Tibial artery (tissue), 4 donors: ENCODE measurements around the gene GLI3.

ENCODE experiments used
- DNase-seq, 2 donors: peaks; one replicate each; pipeline ENCODE4 v3.0.0-alpha.2; 2019
- H3K27ac ChIP-seq, 2 donors: fragments of 200-600 bp; sonication (generic) in 1 of 2; 1 replicate in 1 of 2; 2 replicates in 1 of 2; pipeline ENCODE4 v1.5.1; 2018 to 2019; ENCODE audit warnings: mild to moderate bottlenecking in 1 of 2
- H3K27me3 ChIP-seq, 2 donors: fragments of 200-600 bp; sonication (generic) in 1 of 2; one replicate each; pipeline versions ENCODE4 v1.5.1 to v1.6.0; 2016 to 2019
- H3K36me3 ChIP-seq, 3 donors: fragments of 200-600 bp; sonication (generic) in 2 of 3; one replicate each; pipeline ENCODE4 v1.5.1; 2016 to 2019; ENCODE audit warnings: mild to moderate bottlenecking in 2 of 3
- H3K4me1 ChIP-seq, 4 donors: fragments of 200-600 bp; sonication (generic) in 2 of 4; 1 replicate in 3 of 4; 2 replicates in 1 of 4; pipeline ENCODE4 v1.5.1; 2016 to 2019
- H3K4me3 ChIP-seq, 2 donors: fragments of 200-600 bp; sonication (generic) in 1 of 2; 1 replicate in 1 of 2; 2 replicates in 1 of 2; pipeline ENCODE4 v1.5.1; 2018 to 2019; ENCODE audit warnings: mild to moderate bottlenecking in 2 of 2
- H3K9me3 ChIP-seq, 3 donors: fragments of 200-600 bp; sonication (generic) in 1 of 3; one replicate each; pipeline ENCODE4 v1.5.1; 2016 to 2019
- intact Hi-C: fragments of 100-400 bp; cut with DNase I; formaldehyde crosslinking; loops from one replicate; pipeline ENCODE4 v1.15.0; 2023; ENCODE audit warnings: low total_unique reads
- TF ChIP-seq, protein P1 (sequence below), 2 experiments: fragments of 200-600 bp in 1 of 2; fragments of 450-650 bp in 1 of 2; IDR thresholded peaks; one replicate each; pipeline ENCODE4 v1.5.1; 2017 to 2019; ENCODE audit warnings: antibody characterized with exemption in 2 of 2, mild to moderate bottlenecking in 1 of 2, moderate library complexity in 1 of 2

GLI3 gene

DNA sequence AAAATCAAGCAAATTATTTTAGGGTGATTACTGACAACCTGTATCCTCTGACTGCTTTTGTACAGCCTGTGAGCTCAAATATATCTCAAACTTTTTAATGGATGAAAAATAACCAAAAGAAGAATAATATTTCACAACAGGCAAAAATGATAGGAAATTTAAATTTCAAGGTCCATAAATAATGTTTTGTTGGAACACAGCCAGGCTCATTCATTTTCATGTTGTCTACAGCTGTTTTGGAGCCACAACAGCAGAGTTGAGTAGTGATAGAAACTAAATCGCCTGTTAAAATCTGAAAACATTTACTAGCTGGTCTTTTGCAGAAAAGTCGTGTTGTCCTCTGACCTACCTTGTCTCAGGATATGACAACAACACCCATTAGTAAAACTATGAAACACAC lies 75.9 kb downstream of the GLI3 start:
- Histone ChIP-seq H3K36me3 (no peaks in the 10 kb centered on the region), H3K9me3 (no peaks in the 10 kb centered on the region), H3K4me1 (peaks cover 0 to under 1% (median 0%) of the 10 kb centered on the region in 4 donors), H3K27ac (no peak overlapping the region), H3K27me3 (no peaks in the 10 kb centered on the region), H3K4me3 (no peak overlapping the region)
- no peak for DNase-seq
- TF ChIP-seq, protein P1, sequence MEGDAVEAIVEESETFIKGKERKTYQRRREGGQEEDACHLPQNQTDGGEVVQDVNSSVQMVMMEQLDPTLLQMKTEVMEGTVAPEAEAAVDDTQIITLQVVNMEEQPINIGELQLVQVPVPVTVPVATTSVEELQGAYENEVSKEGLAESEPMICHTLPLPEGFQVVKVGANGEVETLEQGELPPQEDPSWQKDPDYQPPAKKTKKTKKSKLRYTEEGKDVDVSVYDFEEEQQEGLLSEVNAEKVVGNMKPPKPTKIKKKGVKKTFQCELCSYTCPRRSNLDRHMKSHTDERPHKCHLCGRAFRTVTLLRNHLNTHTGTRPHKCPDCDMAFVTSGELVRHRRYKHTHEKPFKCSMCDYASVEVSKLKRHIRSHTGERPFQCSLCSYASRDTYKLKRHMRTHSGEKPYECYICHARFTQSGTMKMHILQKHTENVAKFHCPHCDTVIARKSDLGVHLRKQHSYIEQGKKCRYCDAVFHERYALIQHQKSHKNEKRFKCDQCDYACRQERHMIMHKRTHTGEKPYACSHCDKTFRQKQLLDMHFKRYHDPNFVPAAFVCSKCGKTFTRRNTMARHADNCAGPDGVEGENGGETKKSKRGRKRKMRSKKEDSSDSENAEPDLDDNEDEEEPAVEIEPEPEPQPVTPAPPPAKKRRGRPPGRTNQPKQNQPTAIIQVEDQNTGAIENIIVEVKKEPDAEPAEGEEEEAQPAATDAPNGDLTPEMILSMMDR (IDR thresholded peaks at IDR 0.05), result no peak
- intact Hi-C loops, result no loop called here

DNA sequence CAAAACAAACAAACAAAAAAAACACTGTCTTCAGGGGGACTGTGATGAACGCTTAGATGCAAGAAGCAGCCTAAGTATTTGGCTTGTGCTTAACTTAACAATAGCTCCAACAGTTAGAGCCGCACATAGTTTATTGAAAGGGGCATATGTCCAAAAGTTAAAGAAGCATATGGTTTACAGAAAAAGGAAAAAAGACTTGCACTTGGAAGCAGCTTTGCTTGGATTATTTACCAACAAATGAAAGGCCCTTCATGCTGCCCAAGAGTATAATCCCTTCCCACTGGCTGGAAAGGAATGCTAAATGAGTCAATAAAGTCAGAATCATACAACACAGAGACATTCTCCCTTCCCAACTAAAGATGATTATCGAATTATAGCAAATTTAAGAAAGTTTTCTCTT lies 77.9 kb downstream of the GLI3 start:
- Histone ChIP-seq H3K36me3 (no peaks in the 10 kb centered on the region), H3K4me1 (peaks cover 0 to 4% (median 0%) of the 10 kb centered on the region in 4 donors), H3K9me3 (no peaks in the 10 kb centered on the region), H3K27me3 (no peaks in the 10 kb centered on the region), H3K4me3 (no peak overlapping the region), H3K27ac (no peak overlapping the region)
- TF ChIP-seq, protein P1 (IDR thresholded peaks at IDR 0.05), result no peak
- no peak for DNase-seq
- intact Hi-C loops, result no loop called here

DNA sequence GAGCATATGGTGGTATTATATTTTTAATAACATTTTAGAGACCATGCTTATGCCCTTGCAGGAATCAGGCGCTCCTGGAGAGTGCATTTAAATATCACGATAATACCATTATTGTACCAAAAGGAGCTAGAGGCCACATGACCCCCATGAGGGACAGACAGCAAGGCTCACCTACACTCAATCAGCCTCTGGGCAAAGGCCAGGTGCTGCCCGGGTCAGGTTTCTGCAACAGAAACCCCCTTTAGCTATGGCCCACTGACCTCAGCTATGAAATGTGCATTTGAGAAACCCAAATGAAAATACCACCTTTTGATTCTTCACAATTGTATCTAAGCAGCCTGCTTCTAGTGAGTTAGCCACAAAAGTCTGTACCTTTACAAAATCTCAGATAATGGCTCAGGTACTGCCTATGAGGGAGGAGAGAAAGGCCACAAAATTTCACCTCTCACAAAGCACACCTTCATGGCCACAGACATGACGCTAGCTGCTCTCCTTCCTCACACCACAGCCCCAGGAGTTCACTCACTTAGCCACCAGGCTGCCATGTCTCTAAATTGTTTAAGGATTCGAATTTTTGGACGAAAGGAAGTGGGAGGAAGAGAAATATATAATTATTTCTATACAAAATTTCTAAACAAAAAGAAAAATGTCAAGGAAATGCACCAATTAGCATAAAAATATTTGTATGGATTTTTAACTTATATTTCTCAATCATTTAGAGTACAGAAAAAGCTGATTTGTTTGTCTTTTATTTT lies 79.9 kb downstream of the GLI3 start:
- Histone ChIP-seq H3K4me1 (peaks cover 0 to 4% (median 0%) of the 10 kb centered on the region in 4 donors), H3K27ac (no peak overlapping the region), H3K36me3 (no peaks in the 10 kb centered on the region), H3K9me3 (no peaks in the 10 kb centered on the region), H3K27me3 (no peaks in the 10 kb centered on the region), H3K4me3 (no peak overlapping the region)
- intact Hi-C loops, result no loop called here
- DNase-seq, result no peak
- TF ChIP-seq, protein P1 (IDR thresholded peaks at IDR 0.05), result no peak

DNA sequence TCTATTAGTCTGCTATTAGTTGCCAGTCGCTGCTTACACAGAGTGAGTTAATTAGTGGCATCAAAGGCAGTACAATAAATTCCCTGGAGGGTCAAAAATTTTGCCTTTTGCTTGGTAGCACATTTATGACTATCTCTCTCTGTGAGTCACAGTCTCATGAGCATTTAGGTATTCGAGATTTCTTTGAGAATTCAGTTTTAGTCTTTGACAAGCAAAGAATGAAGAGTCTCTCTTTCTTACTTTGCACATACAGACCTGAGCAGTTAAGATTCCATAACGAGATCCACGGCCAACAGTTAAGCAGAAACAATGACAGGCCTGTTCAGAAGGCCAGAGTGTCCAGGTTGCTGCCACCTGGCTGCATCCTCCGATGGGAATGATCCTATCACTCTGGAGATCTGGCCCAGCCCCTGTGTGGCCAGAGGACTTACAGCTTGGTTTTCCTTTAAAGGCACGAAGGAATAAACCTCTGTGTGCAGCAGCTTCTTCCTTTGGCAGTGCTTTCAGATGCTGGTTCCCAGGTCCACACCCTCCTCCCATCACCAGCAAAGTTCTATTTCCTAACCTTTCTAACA lies 80.6 kb downstream of the GLI3 start:
- Histone ChIP-seq H3K36me3 (no peaks in the 10 kb centered on the region), H3K9me3 (no peaks in the 10 kb centered on the region), H3K27me3 (no peaks in the 10 kb centered on the region), H3K4me1 (peaks cover 0 to 4% (median 2%) of the 10 kb centered on the region in 4 donors), H3K4me3 (no peak overlapping the region), H3K27ac (no peak overlapping the region)
- TF ChIP-seq, protein P1 (IDR thresholded peaks at IDR 0.05), result no peak
- no peak for DNase-seq
- intact Hi-C loops, result no loop called here

DNA sequence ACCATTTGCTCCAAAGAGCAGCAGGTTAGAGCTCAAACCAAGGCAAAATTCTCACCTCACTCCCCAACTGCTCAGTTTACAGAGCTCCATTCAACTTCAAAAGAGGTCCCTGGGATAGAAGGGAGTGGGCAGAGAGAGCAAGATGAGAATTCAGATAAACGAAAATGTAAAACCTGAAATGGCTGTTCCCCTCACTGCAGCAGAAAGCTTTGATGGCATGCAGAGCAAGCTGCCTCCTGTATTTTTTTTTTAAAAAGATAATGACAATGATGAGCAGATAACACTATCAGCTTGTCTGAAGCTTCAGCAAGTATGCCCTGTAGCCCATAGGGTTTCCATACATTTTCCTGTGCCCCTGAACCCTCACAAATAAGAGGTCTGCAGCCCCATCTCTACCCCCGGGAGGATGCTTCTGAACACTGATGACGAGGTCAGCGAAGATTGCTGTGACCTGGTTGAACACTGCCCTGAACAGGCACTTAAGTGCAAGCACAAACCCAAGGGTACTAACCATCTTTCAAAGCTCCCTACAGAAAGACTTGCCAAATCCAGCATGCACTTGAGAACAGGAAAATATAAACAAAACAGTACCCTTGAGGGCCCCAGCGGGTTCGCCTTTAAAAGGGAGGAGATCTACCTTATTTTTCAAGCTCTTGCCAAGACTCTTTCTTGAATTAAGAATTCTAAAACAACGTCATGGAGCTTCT lies 81.3 kb downstream of the GLI3 start:
- DNase-seq, result no peak
- Histone ChIP-seq H3K4me3 (no peak overlapping the region), H3K9me3 (no peaks in the 10 kb centered on the region), H3K27ac (no peak overlapping the region), H3K36me3 (no peaks in the 10 kb centered on the region), H3K27me3 (no peaks in the 10 kb centered on the region), H3K4me1 (peaks cover 0 to 10% (median 2%) of the 10 kb centered on the region in 4 donors)
- intact Hi-C loops, result no loop called here
- TF ChIP-seq, protein P1 (IDR thresholded peaks at IDR 0.05), result no peak
